ENCODE data around the gene ILKAP.

GRCh38 chr2:238162251-238162845 is 41.1 kb downstream of the ILKAP start:
- no peak for TF ChIP-seq REST (IDR thresholded peaks at IDR 0.05; ENCODE audit: low read depth)
- TF ChIP-seq, protein P1, sequence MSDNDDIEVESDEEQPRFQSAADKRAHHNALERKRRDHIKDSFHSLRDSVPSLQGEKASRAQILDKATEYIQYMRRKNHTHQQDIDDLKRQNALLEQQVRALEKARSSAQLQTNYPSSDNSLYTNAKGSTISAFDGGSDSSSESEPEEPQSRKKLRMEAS (IDR thresholded peaks at IDR 0.05) = no peak
- no peak for TF ChIP-seq CTCF (IDR thresholded peaks at IDR 0.05 in 2 of 3, conservative IDR thresholded peaks at IDR 0.05 in 1 of 3; ENCODE audit: borderline replicate concordance in 1 of 3, insufficient read depth in 1 of 3, low read depth in 2 of 3, low read length in 2 of 3)
- TF ChIP-seq EGR1 (IDR thresholded peaks at IDR 0.05; ENCODE audit: low read depth) = no peak
- no peak for TF ChIP-seq YY1 (IDR thresholded peaks at IDR 0.05; ENCODE audit: extremely low read depth, insufficient replicate concordance, low read depth, low read length)
- no peak for TF ChIP-seq POLR2AphosphoS5 (IDR thresholded peaks at IDR 0.05; ENCODE audit: low read depth, low read length)
- TF ChIP-seq SIN3A (IDR thresholded peaks at IDR 0.05; ENCODE audit: low read depth) = no peak
- no peak for TF ChIP-seq POLR2A (IDR thresholded peaks at IDR 0.05; ENCODE audit: borderline replicate concordance, extremely low read depth, insufficient read depth, insufficient read length)
